ENCODE measurements around the gene DAB2IP.
"Not testable (repeated sequence)": the region's sequence is repeated elsewhere in the genome, so short reads cannot be mapped to it uniquely, and the experiment has no call there.

GRCh38 chr9:121644040-121644439 is 7.4 kb upstream of the DAB2IP start:
- TF ChIP-seq CTCF (conservative IDR thresholded peaks at IDR 0.05; ENCODE audit: low read depth in 2 of 2); POLR2AphosphoS5 (IDR thresholded peaks at IDR 0.05; ENCODE audit: low read depth); ZNF331 (CRISPR knock-in tag; IDR thresholded peaks at IDR 0.05; ENCODE audit: low read depth); REST (IDR thresholded peaks at IDR 0.05; ENCODE audit: unreplicated experiment); EZH2 (IDR thresholded peaks at IDR 0.05; ENCODE audit: low read depth, unreplicated experiment); CREB1 (CRISPR knock-in tag; IDR thresholded peaks at IDR 0.05; ENCODE audit: low read depth); NANOG (IDR thresholded peaks at IDR 0.05; ENCODE audit: borderline replicate concordance); ZNF462 (CRISPR knock-in tag; IDR thresholded peaks at IDR 0.05); JUNB (IDR thresholded peaks at IDR 0.05; ENCODE audit: unreplicated experiment); ETS1 (IDR thresholded peaks at IDR 0.05); EZH2phosphoT487 (IDR thresholded peaks at IDR 0.05; ENCODE audit: unreplicated experiment): not testable (repeated sequence)

Data from GM23338 (cell line).